CD14-positive monocyte (primary cell): Measurements from ENCODE around the gene STX18. TPM values are rescaled to one million over a fixed set of nuclear protein-coding genes. Genes with fewer than 3 reads are reported as not detected.

Experiments used
- DNase-seq, 3 donors: peaks; one replicate each; pipeline ENCODE4 v3.0.0-alpha.2; 2011 to 2022
- H2AFZ ChIP-seq: 2 replicates; pipeline ENCODE4 v1.6.0; 2012; ENCODE audit warnings: mild to moderate bottlenecking, low read depth, low read length, inconsistent platforms; ENCODE audit not compliant: insufficient read depth, poor library complexity, severe bottlenecking
- H3K27ac ChIP-seq, 2 donors: 1 replicate in 1 of 2; 2 replicates in 1 of 2; pipeline ENCODE4 v1.5.1; 2012 to 2013; ENCODE audit warnings: low read length in 2 of 2, control low read depth in 1 of 2, inconsistent platforms in 1 of 2, low read depth in 1 of 2, mild to moderate bottlenecking in 1 of 2
- H3K27me3 ChIP-seq, 2 donors: one replicate each; pipeline versions ENCODE4 v1.6.0 to v1.6.1; 2011 to 2013; ENCODE audit warnings: low read length in 2 of 2; ENCODE audit not compliant: control insufficient read depth in 2 of 2, insufficient read depth in 2 of 2
- H3K36me3 ChIP-seq, 2 donors: replicated peaks in 1 of 2; 1 replicate in 1 of 2; 2 replicates in 1 of 2; pipeline versions ENCODE4 v1.5.1 to v1.6.1; 2012 to 2013; ENCODE audit warnings: low read length in 2 of 2, control low read depth in 1 of 2, inconsistent platforms in 1 of 2, mild to moderate bottlenecking in 1 of 2; ENCODE audit not compliant: insufficient read depth in 2 of 2, control insufficient read depth in 1 of 2
- H3K4me1 ChIP-seq, 2 donors: 1 replicate in 1 of 2; 2 replicates in 1 of 2; pipeline versions ENCODE4 v1.5.1 to v1.6.1; 2012 to 2013; ENCODE audit warnings: low read length in 2 of 2, control low read depth in 1 of 2, inconsistent platforms in 1 of 2, mild to moderate bottlenecking in 1 of 2, moderate library complexity in 1 of 2; ENCODE audit not compliant: insufficient read depth in 2 of 2, control insufficient read depth in 1 of 2
- H3K4me2 ChIP-seq: replicated peaks from 2 replicates; pipeline ENCODE3; 2012; ENCODE audit warnings: low read length, moderate library complexity, mild to moderate bottlenecking; ENCODE audit not compliant: poor library complexity, severe bottlenecking; ENCODE audit errors: extremely low read depth
- H3K4me3 ChIP-seq, 3 experiments: fragments of 200-600 bp in 1 of 3; sonication (generic) in 1 of 3; replicated peaks in 1 of 3; 1 replicate in 2 of 3; 2 replicates in 1 of 3; pipeline ENCODE4 v1.5.1; 2011 to 2013; ENCODE audit warnings: low read length in 3 of 3, mild to moderate bottlenecking in 3 of 3, control low read depth in 2 of 3, low read depth in 2 of 3, inconsistent platforms in 1 of 3, moderate library complexity in 1 of 3
- H3K79me2 ChIP-seq: 2 replicates; pipeline ENCODE4 v1.6.0; 2012; ENCODE audit warnings: mild to moderate bottlenecking, control low read depth, inconsistent platforms, low read length, moderate library complexity; ENCODE audit not compliant: insufficient read depth
- H3K9ac ChIP-seq: 2 replicates; pipeline ENCODE4 v1.6.0; 2017; ENCODE audit warnings: low read length, mild to moderate bottlenecking; ENCODE audit not compliant: insufficient read depth, poor library complexity, severe bottlenecking
- H3K9me3 ChIP-seq, 2 donors: replicated peaks in 1 of 2; 1 replicate in 1 of 2; 2 replicates in 1 of 2; pipeline versions ENCODE4 v1.5.1 to v1.6.1; 2012 to 2013; ENCODE audit warnings: low read length in 2 of 2, control low read depth in 1 of 2; ENCODE audit not compliant: control insufficient read depth in 1 of 2, insufficient read depth in 1 of 2
- H4K20me1 ChIP-seq: 2 replicates; pipeline ENCODE4 v1.6.0; 2012; ENCODE audit warnings: mild to moderate bottlenecking, low read length, control low read depth, moderate library complexity; ENCODE audit not compliant: insufficient read depth
- H3K27ac Mint-ChIP-seq, 7 donors: one replicate each; pipeline ENCODE4 v1.8.0; 2020; ENCODE audit warnings: mild to moderate bottlenecking in 7 of 7, mixed read lengths in 7 of 7, moderate library complexity in 6 of 7, inconsistent platforms in 2 of 7
- H3K27me3 Mint-ChIP-seq, 3 donors: one replicate each; pipeline ENCODE4 v1.8.0; 2021 to 2022; ENCODE audit warnings: low read depth in 3 of 3, mild to moderate bottlenecking in 3 of 3, mixed read lengths in 3 of 3, moderate library complexity in 3 of 3, inconsistent platforms in 1 of 3
- H3K36me3 Mint-ChIP-seq, 2 donors: one replicate each; pipeline ENCODE4 v1.8.0; 2020; ENCODE audit warnings: mixed read lengths in 2 of 2, inconsistent platforms in 1 of 2, mild to moderate bottlenecking in 1 of 2
- H3K4me1 Mint-ChIP-seq: one replicate; pipeline ENCODE4 v1.8.0; 2020; ENCODE audit warnings: mild to moderate bottlenecking, mixed read lengths
- H3K4me3 Mint-ChIP-seq, 2 donors: one replicate each; pipeline ENCODE4 v1.8.0; 2020; ENCODE audit warnings: mild to moderate bottlenecking in 2 of 2, mixed read lengths in 2 of 2, moderate library complexity in 1 of 2
- H3K9me3 Mint-ChIP-seq, 7 donors: one replicate each; pipeline ENCODE4 v1.8.0; 2020 to 2022; ENCODE audit warnings: mixed read lengths in 7 of 7, mild to moderate bottlenecking in 6 of 7, moderate library complexity in 6 of 7, inconsistent platforms in 2 of 7
- WGBS: methylation state at CpG from one replicate; pipeline ENCODE4 v1.1.5; 2013; ENCODE audit warnings: missing lambda C conversion rate; ENCODE audit not compliant: insufficient coverage; 5-methylcytosine and 5-hydroxymethylcytosine counted together
- intact Hi-C, 2 donors: fragments of 100-400 bp; cut with micrococcal nuclease; formaldehyde crosslinking; loops; one replicate each; pipeline versions ENCODE4 v1.15.0 to v1.15.1; 2023
- polyA plus RNA-seq, 3 donors: library from polyadenylated mRNA; depleted of rRNA in 1 of 3; unstranded in 2 of 3; stranded (reverse) in 1 of 3; fragments of 300-500 nt in 2 of 3; fragments of >200 nt in 1 of 3; fragmentation: Illumina TruSeq in 2 of 3; gene quantifications; 1 replicate in 2 of 3; 2 replicates in 1 of 3; pipeline ENCODE4 v1.2.3, GENCODE V29; 2012 to 2021
- TF ChIP-seq, protein P1 (sequence below): fragments of 200-600 bp; IDR thresholded peaks from one replicate; pipeline ENCODE4 v1.8.0; 2022; ENCODE audit warnings: antibody characterized with exemption, mild to moderate bottlenecking

The STX18 gene
- polyA plus RNA-seq, 3 donors: 19.0 to 24.1 (median 19.6) TPM

DNA sequence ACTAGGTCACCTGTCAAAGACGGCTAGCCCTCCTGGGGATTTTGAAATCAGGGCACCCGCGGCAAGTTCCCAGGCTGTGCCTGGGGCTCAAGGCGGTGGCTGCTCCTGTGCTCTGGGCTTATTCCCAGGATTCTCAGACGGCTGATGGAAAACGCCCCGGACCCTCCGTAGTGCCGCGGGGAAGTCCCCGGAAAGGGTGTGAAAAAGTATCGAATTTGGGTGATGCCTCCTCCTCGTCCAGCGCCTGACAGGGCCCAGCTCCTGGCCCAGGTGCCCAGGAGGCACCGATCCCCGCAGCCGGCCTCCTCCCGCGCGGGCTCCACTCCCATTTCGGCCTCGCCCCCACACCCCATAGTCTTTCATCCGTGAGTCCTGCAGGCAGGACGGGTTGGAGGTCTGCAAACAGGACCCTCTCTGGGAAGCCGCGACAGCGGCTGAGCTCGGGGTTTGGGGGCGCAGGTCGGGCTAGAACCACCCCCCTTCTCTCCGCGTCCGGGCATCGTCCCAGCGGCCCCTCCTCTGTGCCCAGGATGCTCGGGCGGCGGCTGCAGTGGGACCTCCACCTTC lies 156.0 kb downstream of the STX18 start:
- Histone ChIP-seq H3K27ac (no peak overlapping the region), H3K9ac (no peak overlapping the region), H2AFZ (no peak overlapping the region), H3K4me2 (no peak overlapping the region), H3K9me3 (no peaks in the 10 kb centered on the region), H3K36me3 (no peaks in the 10 kb centered on the region), H3K4me3 (no peak overlapping the region), H4K20me1 (no peaks in the 10 kb centered on the region), H3K79me2 (no peaks in the 10 kb centered on the region), H3K4me1 (no peaks in the 10 kb centered on the region), H3K27me3 (peaks cover 24 to 50% of the 10 kb centered on the region in 2 donors)
- 3% methylated on average over 35 of the region's 38 CpGs for WGBS
- Mint-ChIP-seq H3K9me3 (peaks cover 0 to 7% (median 2%) of the 10 kb centered on the region in 7 donors), H3K27ac (no peak overlapping the region), H3K4me3 (peak overlapping the region in 1 of 2 donors; percentile 79), H3K36me3 (no peaks in the 10 kb centered on the region), H3K4me1 (peaks cover 4% of the 10 kb centered on the region), H3K27me3 (peaks cover 66 to 77% (median 72%) of the 10 kb centered on the region in 3 donors)
- DNase-seq: no peak
- intact Hi-C loops: no loop called here
- TF ChIP-seq, protein P1, sequence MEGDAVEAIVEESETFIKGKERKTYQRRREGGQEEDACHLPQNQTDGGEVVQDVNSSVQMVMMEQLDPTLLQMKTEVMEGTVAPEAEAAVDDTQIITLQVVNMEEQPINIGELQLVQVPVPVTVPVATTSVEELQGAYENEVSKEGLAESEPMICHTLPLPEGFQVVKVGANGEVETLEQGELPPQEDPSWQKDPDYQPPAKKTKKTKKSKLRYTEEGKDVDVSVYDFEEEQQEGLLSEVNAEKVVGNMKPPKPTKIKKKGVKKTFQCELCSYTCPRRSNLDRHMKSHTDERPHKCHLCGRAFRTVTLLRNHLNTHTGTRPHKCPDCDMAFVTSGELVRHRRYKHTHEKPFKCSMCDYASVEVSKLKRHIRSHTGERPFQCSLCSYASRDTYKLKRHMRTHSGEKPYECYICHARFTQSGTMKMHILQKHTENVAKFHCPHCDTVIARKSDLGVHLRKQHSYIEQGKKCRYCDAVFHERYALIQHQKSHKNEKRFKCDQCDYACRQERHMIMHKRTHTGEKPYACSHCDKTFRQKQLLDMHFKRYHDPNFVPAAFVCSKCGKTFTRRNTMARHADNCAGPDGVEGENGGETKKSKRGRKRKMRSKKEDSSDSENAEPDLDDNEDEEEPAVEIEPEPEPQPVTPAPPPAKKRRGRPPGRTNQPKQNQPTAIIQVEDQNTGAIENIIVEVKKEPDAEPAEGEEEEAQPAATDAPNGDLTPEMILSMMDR: no peak

DNA sequence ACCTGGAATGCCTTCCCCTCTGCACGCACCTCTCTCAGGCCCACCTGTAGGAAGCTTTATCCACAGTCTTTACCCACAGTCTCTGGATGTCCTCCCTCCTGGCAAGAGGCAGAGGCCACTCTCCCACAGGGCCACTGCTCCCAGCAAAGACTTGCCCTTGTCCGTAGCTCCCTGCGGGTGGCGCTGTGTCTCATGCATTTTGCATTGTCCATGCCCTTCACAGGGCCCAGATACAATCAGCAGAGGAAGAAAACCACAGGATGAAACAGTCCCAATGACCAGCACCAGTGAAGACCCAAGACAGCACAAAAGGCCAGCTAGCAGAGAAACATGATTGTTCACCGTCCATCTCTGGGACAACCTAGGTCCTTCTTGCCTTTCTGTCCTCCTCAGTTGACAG lies 157.0 kb downstream of the STX18 start:
- H3K36me3 Mint-ChIP-seq: no peaks in the 10 kb centered on the region
- H3K27me3 ChIP-seq: peaks cover 24 to 50% of the 10 kb centered on the region in 2 donors

More for the DNA sequence above, 157.0 kb downstream of the STX18 start:
- no peaks in the 10 kb centered on the region for H3K36me3 ChIP-seq
- intact Hi-C loops: no loop called here
- Mint-ChIP-seq H3K4me1 (peaks cover 4% of the 10 kb centered on the region), H3K27ac (no peak overlapping the region), H3K4me3 (peak overlapping the region in 1 of 2 donors; percentile 73), H3K27me3 (peaks cover 66 to 77% (median 70%) of the 10 kb centered on the region in 3 donors), H3K9me3 (peaks cover 0 to 7% (median 2%) of the 10 kb centered on the region in 7 donors)
- H3K79me2 ChIP-seq: no peaks in the 10 kb centered on the region
- DNase-seq: no peak
- no peak overlapping the region for H2AFZ ChIP-seq
- H4K20me1 ChIP-seq: no peaks in the 10 kb centered on the region
- H3K4me3 ChIP-seq: no peak overlapping the region
- no peak overlapping the region for H3K4me2 ChIP-seq
- H3K9me3 ChIP-seq: no peaks in the 10 kb centered on the region
- no peak overlapping the region for H3K27ac ChIP-seq
- no peaks in the 10 kb centered on the region for H3K4me1 ChIP-seq
- 38% methylated on average over 5 of the region's 5 CpGs for WGBS
- H3K9ac ChIP-seq: no peak overlapping the region
- TF ChIP-seq, protein P1: no peak
